H54 (cell line): ENCODE results near the gene MAB21L4.

ENCODE experiments used
- DNase-seq: peaks from one replicate; pipeline ENCODE4 v3.0.0; 2011; ENCODE audit warnings: low spot score, mixed read lengths; ENCODE audit not compliant: insufficient read length
- FAIRE-seq: peaks from 3 replicates; lab custom pipeline; 2011; peaks lifted over from hg19 to GRCh38; lab: Jason Lieb, UNC
- POLR2A ChIP-seq: IDR thresholded peaks from 2 replicates; pipeline ENCODE4 v1.6.1; 2011; ENCODE audit warnings: low read depth, mild to moderate bottlenecking, low read length

Gene MAB21L4

DNA sequence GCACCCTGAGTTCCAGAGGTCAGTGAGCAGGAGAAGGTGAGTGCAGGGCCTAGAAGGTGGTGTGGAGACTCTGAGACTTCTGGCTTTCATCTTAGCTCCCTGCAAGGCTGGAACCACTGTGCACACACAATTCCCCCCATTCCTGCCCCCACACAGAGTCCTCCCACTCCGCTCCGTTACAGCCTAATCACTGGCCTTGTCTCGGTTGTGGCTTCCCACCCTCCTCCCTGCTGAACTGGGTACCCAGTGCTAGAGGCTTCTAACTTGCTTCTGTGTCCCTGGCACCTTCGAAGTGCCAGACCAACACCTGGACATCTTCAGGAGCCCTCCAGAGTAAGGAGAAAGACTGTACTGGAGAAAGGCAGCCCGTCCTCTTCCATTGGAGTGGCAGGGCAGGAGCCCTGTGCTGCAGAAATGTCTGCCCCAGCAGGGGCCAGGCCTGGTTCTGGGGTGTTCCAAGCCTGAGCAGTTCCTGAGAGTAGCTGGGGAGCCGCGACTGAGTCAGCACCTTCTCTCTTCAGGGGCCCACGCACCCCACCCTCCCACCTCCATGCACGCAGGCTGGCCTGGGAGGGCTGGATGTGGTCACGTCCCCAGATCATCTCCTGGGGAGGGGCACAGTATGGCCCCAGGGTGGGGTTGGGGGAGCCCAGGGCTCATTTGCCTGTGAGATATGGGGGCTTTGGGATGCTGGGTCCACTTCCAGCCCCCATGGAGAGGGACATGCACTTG lies 33.6 kb upstream of the MAB21L4 start:
- DNase-seq (no peak), FAIRE-seq (no peak)
- no peak for TF ChIP-seq POLR2A

DNA sequence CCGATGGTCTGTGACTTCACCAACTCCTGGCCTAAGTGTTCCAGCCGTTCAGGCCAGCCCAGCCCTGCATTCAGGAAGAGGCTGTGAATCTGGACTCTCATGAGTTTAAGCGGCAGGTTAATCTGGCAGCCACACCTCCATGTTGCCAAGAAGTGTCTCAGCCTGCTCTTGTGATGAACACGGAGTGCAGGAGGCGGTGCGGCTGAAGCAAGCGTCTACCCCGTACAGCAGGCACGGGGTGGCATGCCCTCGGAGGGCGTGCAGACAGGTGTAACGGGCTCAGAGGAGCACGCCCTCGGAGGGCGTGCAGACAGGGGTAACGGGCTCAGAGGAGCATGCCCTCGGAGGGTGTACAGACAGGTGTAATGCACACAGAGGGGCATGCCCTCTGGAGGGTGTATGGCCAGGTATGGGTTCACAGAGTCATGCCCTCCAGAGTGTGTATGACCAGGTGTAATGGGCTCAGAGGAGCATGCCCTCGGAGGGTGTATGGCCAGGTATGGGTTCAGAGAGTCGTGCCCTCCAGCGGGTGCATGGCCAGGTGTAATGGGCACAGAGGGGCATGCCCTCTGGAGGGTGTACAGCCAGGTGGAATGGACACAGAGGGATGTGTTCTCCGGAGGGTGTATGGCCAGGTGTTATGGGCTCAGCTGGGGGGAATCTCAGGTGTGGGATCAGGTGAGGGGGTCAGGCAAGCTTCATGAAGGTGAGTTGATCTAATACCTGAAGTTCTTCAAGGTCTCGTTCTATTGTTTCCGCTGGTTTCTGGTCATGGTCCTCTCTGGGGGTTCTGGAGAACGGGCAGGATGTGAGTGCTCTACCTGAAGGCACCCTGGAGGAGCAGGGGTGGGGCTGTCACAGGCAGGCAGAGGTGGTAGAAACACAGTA lies 32.8 kb upstream of the MAB21L4 start:
- no peak for FAIRE-seq
- DNase-seq: no peak
- TF ChIP-seq POLR2A: no peak

DNA sequence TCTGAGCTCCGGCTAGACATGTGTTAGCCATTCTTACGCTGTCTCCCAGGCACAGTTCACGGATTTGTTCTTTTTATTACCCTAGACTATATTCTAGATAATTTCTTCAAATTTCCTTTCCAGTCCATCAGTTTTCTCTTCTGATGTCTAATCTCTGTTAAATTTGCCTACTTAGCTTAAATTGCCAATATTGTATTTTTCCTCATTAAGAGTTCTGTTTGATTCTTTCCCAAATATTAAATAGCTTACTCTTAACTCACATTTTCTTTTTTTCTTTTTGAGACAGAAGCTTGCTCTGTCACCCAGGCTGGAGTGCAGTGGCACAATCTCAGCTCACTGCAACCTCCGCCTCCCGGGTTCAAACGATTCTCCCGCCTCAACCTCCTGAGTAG lies 31.4 kb upstream of the MAB21L4 start:
- DNase-seq (no peak), FAIRE-seq (no peak)
- TF ChIP-seq POLR2A: no peak

DNA sequence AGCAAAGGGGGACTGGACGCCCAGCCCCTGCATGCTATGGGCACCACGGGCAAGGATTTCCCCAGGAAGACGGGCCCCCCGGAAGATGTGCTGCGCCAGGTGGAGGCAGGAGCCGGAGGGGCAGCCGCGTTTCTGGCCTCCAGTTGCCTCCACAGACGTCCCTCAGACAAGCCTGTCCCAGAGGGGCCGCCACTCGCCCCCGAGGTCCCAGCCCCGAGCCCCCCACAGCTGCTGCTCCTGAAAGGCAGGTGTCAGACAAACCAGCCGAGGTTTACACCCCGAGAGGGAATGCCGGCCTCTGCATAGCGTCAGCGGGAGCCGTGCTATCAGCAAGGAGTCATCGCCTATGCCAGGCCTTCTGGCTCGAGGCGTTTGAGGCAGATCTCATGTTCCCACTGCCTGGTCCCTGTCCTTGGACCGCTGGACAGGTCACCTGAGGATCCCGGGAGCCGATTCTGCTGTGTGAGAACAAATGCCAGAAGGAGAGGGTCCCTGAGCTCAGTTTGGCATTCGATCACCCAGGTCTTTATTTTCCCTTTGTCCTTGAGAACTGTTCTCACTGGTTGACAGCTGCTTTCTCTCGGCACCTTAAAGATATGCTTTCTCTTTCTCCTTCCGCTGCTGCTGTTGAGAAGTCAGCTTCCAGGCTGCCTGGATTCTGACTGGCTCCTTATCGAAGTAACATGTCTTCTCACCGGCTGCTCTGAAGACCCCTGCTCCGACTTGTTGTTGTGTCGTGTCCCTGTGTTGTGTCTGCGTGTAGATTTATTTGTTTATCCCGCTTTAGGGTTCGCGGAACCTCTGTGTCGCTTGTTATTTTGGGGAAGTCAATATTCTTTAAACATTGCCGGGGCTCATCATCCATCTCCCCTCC lies 30.8 kb upstream of the MAB21L4 start:
- FAIRE-seq: no peak
- no peak for DNase-seq

DNA sequence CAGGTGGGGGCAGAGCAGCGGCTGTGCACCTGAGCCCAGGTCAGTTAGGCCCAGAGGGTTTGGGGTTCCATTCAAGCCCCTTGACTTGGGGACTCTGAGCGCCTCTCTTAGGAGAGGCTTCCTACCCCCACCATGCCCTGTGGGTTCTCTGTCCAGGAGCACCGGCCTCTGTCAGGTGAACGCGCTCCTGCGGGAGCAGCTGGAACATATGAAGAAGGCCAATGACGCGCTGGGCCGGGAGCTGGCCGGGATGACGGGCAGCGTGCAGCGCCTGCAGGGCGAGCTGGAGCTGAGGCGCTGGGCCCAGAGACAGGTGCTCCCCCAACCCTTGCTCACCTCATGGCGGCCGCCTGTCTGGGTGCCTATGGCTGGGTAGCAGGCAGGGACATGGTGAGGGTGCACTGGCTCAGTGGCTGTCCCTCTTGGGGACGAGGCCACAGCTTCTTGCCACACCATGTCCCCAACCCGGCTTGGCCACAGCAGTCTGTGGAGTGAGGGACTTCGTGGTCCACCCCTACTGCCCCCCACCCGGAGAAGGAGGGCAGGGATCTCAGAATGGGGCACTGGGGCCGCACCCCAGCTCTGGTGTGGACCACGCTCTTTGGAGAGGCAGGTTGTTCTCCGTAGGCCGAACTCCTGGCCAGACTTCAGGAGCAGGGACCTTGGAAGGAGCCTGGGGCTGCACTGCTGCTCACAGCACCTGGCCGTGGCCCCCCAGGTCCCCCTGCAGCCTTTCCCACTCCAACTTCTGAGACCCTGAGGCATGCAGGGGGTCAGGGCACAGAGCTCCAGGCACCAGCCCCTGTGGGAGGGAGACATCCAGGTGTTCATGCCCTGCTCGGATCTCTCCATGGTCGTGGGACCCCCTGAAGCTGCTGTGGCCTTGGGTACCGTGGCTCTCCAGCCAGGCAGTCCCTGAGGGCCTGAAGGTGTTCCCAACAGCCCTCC lies 29.9 kb upstream of the MAB21L4 start:
- no peak for DNase-seq
- no peak for TF ChIP-seq POLR2A
- FAIRE-seq: no peak

More for the DNA sequence above, 30.8 kb upstream of the MAB21L4 start:
- no peak for TF ChIP-seq POLR2A

DNA sequence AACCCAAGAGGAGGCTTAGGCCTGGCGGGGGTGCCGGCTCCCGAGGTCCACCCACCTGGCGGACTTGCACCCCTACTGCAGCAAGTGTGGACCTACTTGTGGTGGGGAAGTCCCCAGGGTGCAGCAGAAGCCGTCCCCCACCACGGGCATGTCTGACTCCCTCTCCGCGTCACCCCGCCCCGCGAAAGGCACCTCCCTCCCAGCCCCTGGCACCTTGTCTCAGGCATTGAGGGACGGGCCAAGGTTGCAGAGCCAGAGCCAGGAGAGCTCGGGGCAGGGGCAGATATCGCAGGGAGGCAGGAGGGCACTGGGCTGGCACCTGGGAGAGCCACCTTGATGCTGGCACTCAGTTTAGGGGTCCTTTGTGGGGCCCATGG lies 29.2 kb upstream of the MAB21L4 start:
- FAIRE-seq: no peak
- no peak for TF ChIP-seq POLR2A
- DNase-seq: no peak

DNA sequence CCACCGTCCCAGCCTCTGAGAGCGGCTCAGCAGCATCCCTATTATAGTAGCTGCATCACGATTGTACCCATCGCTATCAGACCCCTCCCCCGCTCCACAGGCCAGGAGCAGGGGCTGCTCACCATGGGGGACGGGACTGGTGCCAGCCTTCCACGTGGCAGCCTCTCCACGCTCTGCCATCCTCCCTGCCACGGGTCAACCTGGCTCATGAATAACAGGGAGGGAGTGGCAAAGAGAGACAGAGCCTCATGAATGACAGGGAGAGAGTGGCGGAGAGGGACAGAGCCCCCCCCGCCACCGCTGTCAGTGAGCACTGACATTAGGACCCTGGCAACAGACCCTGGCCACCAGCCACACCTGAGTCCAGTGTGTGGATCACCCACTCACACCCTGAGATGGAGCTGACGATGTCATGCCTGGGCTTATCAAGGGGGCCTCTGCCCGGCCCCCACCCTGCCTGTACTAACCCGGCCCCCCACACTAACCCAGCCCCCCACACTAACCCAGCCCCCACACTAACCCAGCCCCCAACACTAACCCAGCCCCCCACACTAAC lies 27.1 kb upstream of the MAB21L4 start:
- DNase-seq (no peak), FAIRE-seq (no peak)
- no peak for TF ChIP-seq POLR2A

DNA sequence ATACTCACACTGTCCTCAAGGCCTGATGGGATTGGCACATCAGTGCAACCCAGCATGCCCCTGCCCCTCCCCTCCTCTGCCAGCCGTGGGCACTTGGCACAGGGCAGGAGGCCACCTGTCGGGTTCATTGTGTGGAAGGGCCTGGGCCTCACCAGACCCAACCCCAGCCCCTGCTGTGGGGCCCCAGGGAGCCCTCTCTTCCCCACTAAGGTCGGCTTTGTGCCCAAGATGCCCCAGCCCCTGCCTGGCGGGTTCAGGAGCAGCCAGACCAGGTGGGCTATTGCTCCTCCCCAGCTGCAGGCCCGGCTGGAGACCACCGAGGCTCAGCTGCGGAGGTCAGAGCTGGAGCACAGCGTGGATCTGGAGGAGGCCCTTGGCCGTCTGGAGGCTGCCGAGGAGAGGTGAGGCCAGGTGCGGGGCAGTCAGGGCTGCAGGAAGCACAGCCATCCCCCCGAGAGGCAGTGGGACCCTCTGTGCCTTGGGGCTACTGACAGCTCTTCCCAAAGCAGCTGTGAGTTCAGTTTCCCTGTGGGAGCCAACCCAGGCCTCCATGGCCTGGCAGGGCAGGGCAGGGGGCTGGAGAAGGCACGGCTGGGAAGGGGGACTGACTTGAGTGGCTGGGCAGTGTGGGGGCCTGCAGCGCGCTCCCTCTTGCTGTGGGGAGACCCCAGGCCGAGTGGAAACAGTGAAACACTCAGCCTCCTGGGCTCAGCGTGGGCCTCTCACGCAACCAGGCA lies 26.5 kb upstream of the MAB21L4 start:
- no peak for TF ChIP-seq POLR2A
- DNase-seq: no peak
- no peak for FAIRE-seq

DNA sequence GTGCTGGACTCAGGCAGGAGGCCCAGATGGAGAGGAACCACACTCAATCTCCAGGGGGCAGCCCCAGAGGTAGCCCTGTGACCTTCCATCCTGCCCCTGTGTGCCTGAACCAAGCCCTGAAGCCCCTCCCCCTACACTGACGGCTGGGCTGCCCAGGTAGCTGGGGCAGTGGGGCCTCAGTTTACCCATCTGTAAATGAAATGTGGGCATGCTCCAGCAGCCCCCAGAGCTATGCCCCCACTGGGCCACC lies 26.0 kb upstream of the MAB21L4 start:
- TF ChIP-seq POLR2A: no peak
- DNase-seq (no peak), FAIRE-seq (no peak)

DNA sequence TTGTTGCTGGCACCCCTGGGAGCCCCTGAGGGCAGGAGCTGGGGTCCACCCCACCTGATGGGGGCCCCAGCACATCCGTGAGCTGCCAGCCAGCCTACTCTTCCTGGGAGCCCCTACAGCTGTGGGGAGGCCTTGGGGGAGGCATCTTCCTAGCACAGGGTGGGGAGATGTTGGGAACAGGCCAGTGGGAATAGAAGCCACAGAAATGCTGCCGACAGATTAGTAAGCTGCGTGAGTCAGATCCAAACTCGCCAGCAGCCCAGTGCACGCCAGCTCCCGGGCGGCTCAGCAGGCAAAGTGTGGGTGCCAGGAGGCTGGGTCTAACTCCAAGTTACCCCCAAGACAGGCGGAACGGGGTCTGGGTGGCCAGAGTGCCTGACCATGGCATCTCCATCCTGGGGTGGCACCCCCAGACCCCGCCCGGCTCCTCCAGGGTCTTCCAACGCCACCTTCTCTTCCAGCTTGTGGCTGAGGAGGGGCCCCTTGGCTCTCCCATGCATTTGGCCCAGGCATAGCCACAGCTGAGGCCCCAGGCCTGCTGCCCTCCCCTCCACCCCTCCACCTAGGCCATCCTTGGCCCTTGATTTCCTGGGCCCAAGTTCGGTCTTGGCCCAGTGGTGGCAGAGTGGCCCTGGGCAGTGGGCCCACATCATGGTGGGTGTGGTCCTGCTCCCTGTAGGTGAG lies 25.5 kb upstream of the MAB21L4 start:
- TF ChIP-seq POLR2A: no peak
- FAIRE-seq (peak; percentile 96), DNase-seq (peak; percentile 98)

DNA sequence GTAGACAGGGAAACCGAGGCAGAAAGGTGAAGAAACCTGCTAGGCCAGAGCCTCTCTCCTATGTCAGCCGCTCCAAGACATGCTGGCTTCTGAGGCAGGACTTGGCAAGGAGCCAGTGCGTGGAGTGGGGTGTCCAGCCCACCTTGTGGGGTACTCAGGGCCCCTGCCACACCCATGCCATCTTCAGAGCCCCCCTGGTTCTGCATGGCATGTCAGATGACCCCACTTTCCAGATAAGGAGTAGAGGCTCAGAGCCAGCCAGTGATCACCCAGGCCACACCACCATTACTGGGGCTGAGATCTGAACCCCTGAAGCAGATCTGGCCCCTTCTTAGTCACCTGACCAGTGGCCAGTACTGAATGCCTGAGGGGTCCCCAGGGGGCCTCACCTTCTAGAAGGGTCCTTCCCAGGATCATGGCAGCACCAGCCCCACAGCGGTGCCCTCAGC lies 24.9 kb upstream of the MAB21L4 start:
- FAIRE-seq: no peak
- no peak for TF ChIP-seq POLR2A
- no peak for DNase-seq
